GM10248 (cell line): ENCODE measurements around the gene TACC2.

Experiments
- CTCF ChIA-PET: fragments of 300-600 bp; sonication (Branson Sonifier 250); formaldehyde crosslinking; extraction: SDS; loops from one replicate; lab custom pipeline; 2021; ENCODE audit warnings: antibody characterized with exemption; lab: Yijun Ruan, JAX
- POLR2A ChIA-PET: fragments of 350-650 bp; sonication (Branson Sonifier 250); formaldehyde crosslinking; extraction: SDS; loops from one replicate; lab custom pipeline; 2020; ENCODE audit warnings: antibody characterized with exemption; lab: Yijun Ruan, JAX
- DNase-seq: peaks from one replicate; pipeline ENCODE4 v3.0.0; 2012; ENCODE audit errors: extremely low spot score
- TF ChIP-seq, protein P1 (sequence below): IDR thresholded peaks from 2 replicates; pipeline ENCODE4 v1.5.1; 2012; ENCODE audit warnings: mild to moderate bottlenecking, low read depth; ENCODE audit errors: extremely low read depth, missing control alignments, control extremely low read depth

Gene TACC2

DNA sequence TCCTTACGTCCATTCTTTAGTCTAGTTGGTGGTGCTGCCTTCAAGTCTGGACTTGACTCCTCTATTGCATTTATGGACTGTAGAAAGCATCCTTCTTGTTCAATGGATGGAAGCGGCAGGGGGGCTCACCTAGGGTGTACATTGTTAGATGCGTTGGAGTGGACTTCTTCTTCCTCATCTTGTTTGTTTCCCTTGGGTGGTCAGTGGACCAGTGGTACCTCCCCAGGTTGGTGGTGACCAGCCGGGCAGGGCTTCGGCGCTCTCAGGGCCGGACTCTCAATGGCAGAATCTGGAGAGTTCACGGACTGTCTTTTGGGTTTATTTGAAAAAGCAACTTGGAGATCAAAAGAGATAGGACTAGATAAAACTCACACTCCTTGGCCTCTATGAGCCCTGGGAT, 276.0 kb downstream of the TACC2 start:
- CTCF ChIA-PET: interaction anchor here (1.2 kb wide), 1 partner anchor 170 kb away, joined by 3 read pairs; no protein-coding TSS in a partner anchor
- TF ChIP-seq, protein P1, sequence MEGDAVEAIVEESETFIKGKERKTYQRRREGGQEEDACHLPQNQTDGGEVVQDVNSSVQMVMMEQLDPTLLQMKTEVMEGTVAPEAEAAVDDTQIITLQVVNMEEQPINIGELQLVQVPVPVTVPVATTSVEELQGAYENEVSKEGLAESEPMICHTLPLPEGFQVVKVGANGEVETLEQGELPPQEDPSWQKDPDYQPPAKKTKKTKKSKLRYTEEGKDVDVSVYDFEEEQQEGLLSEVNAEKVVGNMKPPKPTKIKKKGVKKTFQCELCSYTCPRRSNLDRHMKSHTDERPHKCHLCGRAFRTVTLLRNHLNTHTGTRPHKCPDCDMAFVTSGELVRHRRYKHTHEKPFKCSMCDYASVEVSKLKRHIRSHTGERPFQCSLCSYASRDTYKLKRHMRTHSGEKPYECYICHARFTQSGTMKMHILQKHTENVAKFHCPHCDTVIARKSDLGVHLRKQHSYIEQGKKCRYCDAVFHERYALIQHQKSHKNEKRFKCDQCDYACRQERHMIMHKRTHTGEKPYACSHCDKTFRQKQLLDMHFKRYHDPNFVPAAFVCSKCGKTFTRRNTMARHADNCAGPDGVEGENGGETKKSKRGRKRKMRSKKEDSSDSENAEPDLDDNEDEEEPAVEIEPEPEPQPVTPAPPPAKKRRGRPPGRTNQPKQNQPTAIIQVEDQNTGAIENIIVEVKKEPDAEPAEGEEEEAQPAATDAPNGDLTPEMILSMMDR: no peak
- no peak for DNase-seq
- POLR2A ChIA-PET: no interaction called here

DNA sequence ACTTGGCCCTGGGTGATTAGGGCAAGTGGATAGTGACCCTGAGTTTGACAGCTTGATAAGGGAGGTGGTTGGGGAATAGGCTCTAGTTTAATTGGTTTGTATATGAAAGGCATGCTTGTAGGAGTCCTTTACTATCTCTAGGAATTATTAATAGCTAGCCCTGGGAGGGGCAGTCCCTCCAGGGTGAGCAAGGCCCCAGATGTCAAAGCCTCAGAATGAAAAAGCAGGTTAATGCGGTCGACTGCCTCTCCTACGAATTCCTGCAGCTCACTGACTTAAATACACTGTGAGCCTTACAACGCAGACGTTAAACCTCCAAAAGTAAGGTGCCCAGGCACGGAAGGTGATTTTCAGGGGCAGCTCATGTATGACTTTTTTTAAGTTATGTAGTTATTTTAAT, 276.9 kb downstream of the TACC2 start:
- DNase-seq: no peak
- CTCF ChIA-PET: no interaction called here
- POLR2A ChIA-PET: no interaction called here
- TF ChIP-seq, protein P1: no peak

DNA sequence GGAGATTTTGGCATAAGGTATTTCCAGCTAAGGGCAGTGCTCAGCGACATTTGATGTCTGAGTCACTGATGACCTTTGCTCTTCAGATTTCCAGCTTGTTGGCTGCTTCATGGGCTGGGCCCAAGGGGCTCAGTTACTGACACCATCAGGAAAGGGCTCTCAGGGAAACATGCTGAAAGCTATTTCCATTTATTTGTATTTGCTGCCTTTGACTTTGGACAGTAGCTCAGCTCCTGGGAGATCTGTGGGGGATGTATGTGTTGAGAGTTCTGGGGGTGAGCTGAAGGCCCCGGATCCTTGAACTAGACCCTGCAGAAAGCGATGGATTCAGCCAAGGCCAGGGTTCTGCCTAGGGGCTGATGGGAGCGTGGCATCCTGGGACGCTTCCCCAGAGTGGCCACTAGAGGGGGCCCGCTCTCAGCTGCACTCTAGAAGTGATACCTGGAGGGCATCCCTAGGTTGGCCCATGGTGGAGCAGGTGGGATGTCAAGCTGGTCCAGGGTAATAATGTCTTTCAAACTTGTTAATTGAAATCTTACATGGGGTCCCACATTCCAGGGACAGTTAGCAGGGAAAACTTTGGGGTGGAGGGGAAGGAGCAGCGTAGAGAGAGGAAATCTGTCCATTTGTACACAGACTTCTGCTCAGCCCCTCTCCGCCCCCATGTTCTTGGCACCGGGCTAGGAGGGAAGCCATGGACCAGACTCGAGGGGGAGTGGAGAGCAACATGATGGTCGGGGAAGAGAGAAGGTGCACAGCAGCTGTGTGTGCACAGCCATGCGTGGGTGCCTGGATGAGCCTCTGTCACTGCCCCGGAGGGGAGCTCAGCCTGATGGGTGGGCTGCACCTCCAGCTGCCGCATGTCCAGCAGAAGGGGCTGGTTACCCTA, 279.1 kb downstream of the TACC2 start:
- ChIA-PET POLR2A (interaction anchor here (0.6 kb wide), 1 partner anchor 1791 kb away, joined by 3 read pairs; no protein-coding TSS in a partner anchor), CTCF (interaction anchor here (0.7 to 6.3 kb wide), 42 partner anchors 10 to 1727 kb away, joined by 3 to 59 read pairs (median 4); no protein-coding TSS in a partner anchor)
- TF ChIP-seq, protein P1: peak; percentile 91
- DNase-seq: peak; percentile 83

DNA sequence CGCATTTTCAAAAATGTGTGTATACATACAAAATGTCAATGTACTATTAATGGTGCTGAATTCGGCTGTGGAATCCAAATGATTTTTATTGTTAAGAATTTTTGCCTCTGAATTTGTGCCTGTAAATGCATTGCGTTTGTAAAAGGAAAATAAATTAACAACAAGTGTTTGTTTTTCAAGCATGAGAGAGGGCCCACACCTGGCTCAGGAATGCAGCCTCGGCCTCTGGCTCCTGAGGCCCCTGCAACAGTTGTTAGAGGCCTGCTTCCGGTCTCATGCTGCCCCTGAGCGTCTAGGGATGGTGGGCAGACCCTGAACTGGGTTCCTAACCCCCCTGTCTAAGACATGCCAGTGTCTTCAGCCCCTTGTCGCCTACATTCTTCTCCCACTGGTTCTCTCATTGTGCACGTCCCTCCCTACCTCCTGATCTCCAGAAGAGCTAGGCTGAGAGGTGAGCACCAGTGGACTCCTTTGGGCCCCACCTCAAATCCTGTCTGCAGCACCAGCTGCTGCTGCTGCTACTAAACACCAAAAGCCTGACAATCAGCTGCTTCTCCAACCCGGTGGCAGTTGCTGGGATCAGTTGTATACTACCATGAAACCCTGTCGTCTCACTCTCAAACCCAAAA, 280.2 kb downstream of the TACC2 start:
- TF ChIP-seq, protein P1: no peak

DNA sequence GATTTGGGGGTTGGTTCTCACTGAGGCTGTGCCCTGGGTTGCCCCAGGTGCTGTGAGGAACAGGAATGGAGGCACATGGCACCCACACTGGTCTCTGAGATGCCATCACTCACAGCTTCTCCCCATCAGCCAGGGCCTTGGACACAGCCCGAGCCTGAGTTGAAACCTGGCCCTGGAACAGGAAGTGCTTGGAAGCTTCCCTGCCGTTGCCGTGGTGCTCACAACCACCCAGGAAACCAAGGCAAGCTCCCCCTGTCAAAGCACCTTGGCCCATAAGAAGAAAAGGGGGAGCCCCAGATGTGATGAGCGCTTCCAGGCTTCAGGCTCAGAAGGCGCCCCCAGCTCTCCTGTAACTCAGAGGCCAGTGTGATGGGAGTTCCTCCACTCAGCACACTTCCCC, 282.1 kb downstream of the TACC2 start, which contains the start of gene BTBD16:
BTBD16 (plus strand) TSS at position 221 of the 400 bp plus-strand sequence. CDS start 3,786 bp downstream, outside the sequence.
- no peak for DNase-seq
- ChIA-PET CTCF (interaction anchor here (1.4 to 6.3 kb wide), 3 partner anchors 7 to 163 kb away, joined by 4 to 59 read pairs (median 57); no protein-coding TSS in a partner anchor), POLR2A (no interaction called here)
- TF ChIP-seq, protein P1: no peak

More for the DNA sequence above, 280.2 kb downstream of the TACC2 start:
- CTCF ChIA-PET: interaction anchor here (0.8 to 6.3 kb wide), 21 partner anchors 9 to 296 kb away, joined by 3 to 59 read pairs (median 8); no protein-coding TSS in a partner anchor
- POLR2A ChIA-PET: no interaction called here
- DNase-seq: no peak

DNA sequence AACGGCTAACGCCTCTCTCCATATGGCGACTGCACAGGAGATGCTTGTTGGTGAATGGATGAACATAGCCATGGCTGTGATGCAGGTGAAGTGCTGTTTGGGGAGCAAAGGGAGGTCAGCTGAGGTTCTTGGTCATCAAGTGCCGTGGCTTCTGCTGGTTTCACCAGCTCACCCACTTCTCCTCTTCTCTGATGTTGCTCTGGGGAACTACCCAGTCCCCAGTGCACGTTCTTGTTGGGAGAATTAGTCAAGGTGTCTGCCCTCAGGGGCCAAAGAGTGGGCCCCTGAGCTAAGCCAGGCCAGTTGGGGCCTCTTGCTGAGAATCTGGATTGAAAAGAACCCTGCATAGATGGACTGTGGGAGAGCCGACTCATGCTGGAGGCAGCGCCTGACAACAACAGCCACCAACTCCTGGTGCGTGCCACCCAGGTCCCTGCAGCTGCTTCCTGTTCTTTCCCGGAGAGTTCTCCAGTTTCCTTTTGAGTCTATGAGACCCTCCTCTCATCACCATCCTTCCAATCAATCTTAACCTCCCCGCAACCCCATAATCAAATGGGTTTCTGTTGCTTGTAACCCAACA, 285.1 kb downstream of the TACC2 start:
- DNase-seq: no peak
- ChIA-PET CTCF (interaction anchor here (2.3 kb wide), 1 partner anchor 291 kb away, joined by 7 read pairs; no protein-coding TSS in a partner anchor), POLR2A (no interaction called here)
- TF ChIP-seq, protein P1: no peak
